ENCODE measurements around the gene APEX1.

DNA sequence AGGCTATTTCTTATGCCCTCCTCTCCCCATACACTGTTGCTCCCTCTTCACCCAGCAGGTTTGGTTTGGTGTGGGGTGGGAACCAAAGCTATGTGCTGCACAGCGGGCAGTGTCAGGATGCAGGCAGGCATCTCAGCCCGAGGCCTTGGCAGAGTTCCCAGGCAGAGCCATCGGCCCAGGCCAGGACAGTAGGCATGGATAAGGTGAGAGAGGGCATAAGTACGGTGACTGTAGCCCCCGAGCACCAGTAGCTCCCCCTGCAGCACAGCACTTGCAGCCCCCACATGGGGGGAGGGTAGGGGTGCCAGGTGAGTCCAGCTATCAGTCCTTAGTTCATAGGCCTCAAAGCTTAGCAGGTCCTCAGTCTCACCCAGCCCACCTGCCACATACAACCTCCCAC lies 26.2 kb upstream of the APEX1 start:
- TF ChIP-seq FOXK1 (CRISPR knock-in tag; IDR thresholded peaks at IDR 0.05) (no peak), HMGXB4 (CRISPR knock-in tag; IDR thresholded peaks at IDR 0.05) (no peak), HMGA2 (CRISPR knock-in tag; IDR thresholded peaks at IDR 0.05) (no peak)
